ENCODE results near the gene PRXL2B.

The PRXL2B gene

GRCh38 chr1:2639607-2640521, 53.3 kb downstream of the PRXL2B start:
- Histone ChIP-seq H3K4me3 (ENCODE audit: low read length) (no peak overlapping the region), H4K20me1 (ENCODE audit: control insufficient read depth, insufficient read depth, low read depth, low read length) (no peaks in the 10 kb centered on the region), H3K9me3 (ENCODE audit: control insufficient read depth, insufficient read depth, low read length) (peaks cover 14% of the 10 kb centered on the region), H3K27ac (ENCODE audit: low read depth, low read length) (no peak overlapping the region), H3F3A (ENCODE audit: control insufficient read depth, insufficient read depth) (no peaks in the 10 kb centered on the region), H3K79me2 (ENCODE audit: control insufficient read depth, low read length) (peaks cover 3% of the 10 kb centered on the region; the same call in 1 of the 2 replicates), H3K4me1 (ENCODE audit: control insufficient read depth, low read length) (peaks cover 11% of the 10 kb centered on the region), H3K36me3 (ENCODE audit: control insufficient read depth, low read length) (no peaks in the 10 kb centered on the region), H3K27me3 (ENCODE audit: control insufficient read depth, low read length) (no peaks in the 10 kb centered on the region), H3K4me2 (ENCODE audit: low read length) (no peak overlapping the region), H3K9me2 (replicated peaks; ENCODE audit: control insufficient read depth, low read length) (no peaks in the 10 kb centered on the region)
- TF ChIP-seq, protein P1, sequence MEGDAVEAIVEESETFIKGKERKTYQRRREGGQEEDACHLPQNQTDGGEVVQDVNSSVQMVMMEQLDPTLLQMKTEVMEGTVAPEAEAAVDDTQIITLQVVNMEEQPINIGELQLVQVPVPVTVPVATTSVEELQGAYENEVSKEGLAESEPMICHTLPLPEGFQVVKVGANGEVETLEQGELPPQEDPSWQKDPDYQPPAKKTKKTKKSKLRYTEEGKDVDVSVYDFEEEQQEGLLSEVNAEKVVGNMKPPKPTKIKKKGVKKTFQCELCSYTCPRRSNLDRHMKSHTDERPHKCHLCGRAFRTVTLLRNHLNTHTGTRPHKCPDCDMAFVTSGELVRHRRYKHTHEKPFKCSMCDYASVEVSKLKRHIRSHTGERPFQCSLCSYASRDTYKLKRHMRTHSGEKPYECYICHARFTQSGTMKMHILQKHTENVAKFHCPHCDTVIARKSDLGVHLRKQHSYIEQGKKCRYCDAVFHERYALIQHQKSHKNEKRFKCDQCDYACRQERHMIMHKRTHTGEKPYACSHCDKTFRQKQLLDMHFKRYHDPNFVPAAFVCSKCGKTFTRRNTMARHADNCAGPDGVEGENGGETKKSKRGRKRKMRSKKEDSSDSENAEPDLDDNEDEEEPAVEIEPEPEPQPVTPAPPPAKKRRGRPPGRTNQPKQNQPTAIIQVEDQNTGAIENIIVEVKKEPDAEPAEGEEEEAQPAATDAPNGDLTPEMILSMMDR (IDR thresholded peaks at IDR 0.05; ENCODE audit: low read depth, low read length, poor library complexity, severe bottlenecking), result no peak
- no peak for TF ChIP-seq EZH2phosphoT487 (IDR thresholded peaks at IDR 0.05; ENCODE audit: borderline replicate concordance, low read length)

DNA sequence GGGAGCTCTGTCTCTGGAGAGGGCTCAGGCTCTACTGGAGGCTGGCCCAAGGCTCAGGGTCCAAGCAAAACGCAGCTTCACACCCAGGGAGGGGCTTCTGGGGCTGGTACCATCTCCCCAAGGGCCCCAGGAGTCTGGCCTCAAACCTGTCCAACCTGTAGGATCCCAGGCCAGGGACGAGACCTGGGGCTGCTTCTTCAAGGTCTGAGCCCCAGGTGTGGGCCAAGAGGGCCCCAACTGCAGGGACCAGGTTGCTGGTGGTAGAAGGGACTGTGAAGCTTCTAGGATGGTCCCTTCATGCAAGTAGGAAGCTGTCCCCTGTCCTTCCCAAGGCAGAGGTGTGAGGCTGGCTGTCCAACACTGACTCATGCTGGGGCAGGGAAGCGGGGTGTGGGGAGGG, 54.0 kb downstream of the PRXL2B start:
- TF ChIP-seq, protein P1 (IDR thresholded peaks at IDR 0.05; ENCODE audit: low read depth, low read length, poor library complexity, severe bottlenecking), result no peak
- no peak for TF ChIP-seq EZH2phosphoT487 (IDR thresholded peaks at IDR 0.05; ENCODE audit: borderline replicate concordance, low read length)
- no peaks in the 10 kb centered on the region for H3K27me3 ChIP-seq (ENCODE audit: control insufficient read depth, low read length)
- H3K9me3 ChIP-seq (ENCODE audit: control insufficient read depth, insufficient read depth, low read length), result peaks cover 14% of the 10 kb centered on the region
- no peak overlapping the region for H3K4me3 ChIP-seq (ENCODE audit: low read length)
- H3K9me2 ChIP-seq (replicated peaks; ENCODE audit: control insufficient read depth, low read length), result no peaks in the 10 kb centered on the region
- peaks cover 3% of the 10 kb centered on the region; the same call in 1 of the 2 replicates for H3K79me2 ChIP-seq (ENCODE audit: control insufficient read depth, low read length)
- H3F3A ChIP-seq (ENCODE audit: control insufficient read depth, insufficient read depth), result no peaks in the 10 kb centered on the region
- no peak overlapping the region for H3K27ac ChIP-seq (ENCODE audit: low read depth, low read length)
- H3K4me1 ChIP-seq (ENCODE audit: control insufficient read depth, low read length), result peaks cover 11% of the 10 kb centered on the region
- no peak overlapping the region for H3K4me2 ChIP-seq (ENCODE audit: low read length)
- no peaks in the 10 kb centered on the region for H4K20me1 ChIP-seq (ENCODE audit: control insufficient read depth, insufficient read depth, low read depth, low read length)
- H3K36me3 ChIP-seq (ENCODE audit: control insufficient read depth, low read length), result no peaks in the 10 kb centered on the region
